Left ventricle myocardium inferior (tissue), 1 donor: ENCODE results near the gene DCDC1. TPM values are rescaled to one million over a fixed set of nuclear protein-coding genes. Genes with fewer than 3 reads are reported as not detected.

Source experiments
- DNase-seq: peaks from one replicate; pipeline ENCODE4 v3.0.0-alpha.2; 2020
- H3K27ac ChIP-seq: fragments of 200-600 bp; replicated peaks from 2 replicates; pipeline ENCODE4 v1.8.0; 2021
- H3K27me3 ChIP-seq: fragments of 200-600 bp; 2 replicates; pipeline ENCODE4 v1.8.0; 2021; ENCODE audit warnings: low read depth
- H3K36me3 ChIP-seq: fragments of 200-600 bp; 2 replicates; pipeline ENCODE4 v1.8.0; 2021
- H3K4me1 ChIP-seq: fragments of 200-600 bp; 2 replicates; pipeline ENCODE4 v1.8.0; 2021
- H3K4me3 ChIP-seq: fragments of 200-600 bp; 2 replicates; pipeline ENCODE4 v1.8.0; 2021; ENCODE audit warnings: mild to moderate bottlenecking, moderate library complexity
- H3K9me3 ChIP-seq: fragments of 200-600 bp; replicated peaks from 2 replicates; pipeline ENCODE4 v1.8.0; 2021
- CTCF ChIP-seq: fragments of 200-600 bp; IDR thresholded peaks from 2 replicates; pipeline ENCODE4 v1.8.0; 2021; ENCODE audit warnings: antibody characterized with exemption, mild to moderate bottlenecking, borderline replicate concordance
- intact Hi-C: fragments of 100-400 bp; cut with micrococcal nuclease; formaldehyde crosslinking; loops from one replicate; pipeline ENCODE4 v1.11.0; 2022
- total RNA-seq: library from RNA; stranded (reverse); fragmentation: NEBNext Ultra II Directional; extraction: Animal tissue kit (Norgen Biotek cat#: 25700); gene quantifications from one replicate; pipeline ENCODE4 v1.2.1, GENCODE V29; 2021
- donor health status: DM: no; HTN: yes; CAD: no; lungs with severe emphysema.

Gene DCDC1
- total RNA-seq, 1 donor from 2014 or later = not detected

DNA sequence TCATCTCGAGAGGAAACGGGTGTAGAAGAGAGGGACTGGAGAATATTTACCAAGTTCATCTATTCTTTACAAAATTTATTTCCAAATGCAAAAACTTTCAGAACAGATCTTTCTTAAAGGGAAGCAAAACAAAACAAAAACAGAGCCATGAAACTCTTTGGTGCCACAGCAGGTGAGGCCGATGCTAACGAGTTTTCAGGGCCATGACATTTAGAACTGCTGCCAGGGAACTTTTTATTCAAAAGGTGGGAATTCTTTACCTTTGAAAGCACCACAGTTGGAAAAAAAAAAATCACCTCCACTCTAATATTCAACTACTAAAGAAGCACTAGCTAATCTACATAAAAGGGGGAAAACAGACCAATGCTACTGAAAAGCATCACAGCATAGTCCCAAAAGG lies 230.1 kb downstream of the DCDC1 start:
- Histone ChIP-seq H3K27me3 (peaks cover 4% of the 10 kb centered on the region), H3K4me1 (no peaks in the 10 kb centered on the region), H3K4me3 (no peak overlapping the region), H3K27ac (no peak overlapping the region), H3K9me3 (no peaks in the 10 kb centered on the region), H3K36me3 (no peaks in the 10 kb centered on the region)
- intact Hi-C loops = no loop called here
- DNase-seq = no peak
- TF ChIP-seq CTCF = no peak

GRCh38 chr11:31132531-31133421 lies 236.8 kb downstream of the DCDC1 start:
- H3K36me3 ChIP-seq = no peaks in the 10 kb centered on the region
- no peaks in the 10 kb centered on the region for H3K9me3 ChIP-seq
- no peaks in the 10 kb centered on the region for H3K27me3 ChIP-seq
- no peak for DNase-seq
- intact Hi-C loops = no loop called here
- H3K4me1 ChIP-seq = no peaks in the 10 kb centered on the region
- no peak overlapping the region for H3K4me3 ChIP-seq
- no peak for TF ChIP-seq CTCF
- H3K27ac ChIP-seq = no peak overlapping the region

DNA sequence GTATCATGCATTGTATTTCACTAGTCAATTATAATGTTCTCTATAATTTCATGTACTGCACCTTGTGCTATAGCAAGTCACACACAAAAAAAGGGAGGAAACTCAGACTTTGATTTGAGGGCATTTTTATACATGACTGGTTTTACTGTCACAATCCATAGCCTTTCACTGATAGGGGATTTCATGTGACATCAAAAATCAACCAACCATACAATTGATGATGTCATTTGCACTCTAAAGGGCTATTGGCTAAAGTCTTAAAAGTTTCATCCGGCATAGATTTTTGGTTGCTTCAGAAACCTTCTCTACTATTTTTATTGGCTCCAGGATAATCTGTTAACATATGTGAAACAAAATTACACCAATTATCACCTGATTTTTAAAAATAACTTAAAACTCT lies 237.8 kb downstream of the DCDC1 start:
- Histone ChIP-seq H3K9me3 (no peaks in the 10 kb centered on the region), H3K36me3 (no peaks in the 10 kb centered on the region), H3K27me3 (no peaks in the 10 kb centered on the region), H3K4me1 (no peaks in the 10 kb centered on the region), H3K27ac (no peak overlapping the region), H3K4me3 (no peak overlapping the region)
- TF ChIP-seq CTCF = no peak
- DNase-seq = no peak
- intact Hi-C loops = no loop called here

- no peak overlapping the region for H3K4me3 ChIP-seq
- intact Hi-C loops = no loop called here
Measured at GRCh38 chr11:31127290-31127689, 242.2 kb downstream of the DCDC1 start.

DNA sequence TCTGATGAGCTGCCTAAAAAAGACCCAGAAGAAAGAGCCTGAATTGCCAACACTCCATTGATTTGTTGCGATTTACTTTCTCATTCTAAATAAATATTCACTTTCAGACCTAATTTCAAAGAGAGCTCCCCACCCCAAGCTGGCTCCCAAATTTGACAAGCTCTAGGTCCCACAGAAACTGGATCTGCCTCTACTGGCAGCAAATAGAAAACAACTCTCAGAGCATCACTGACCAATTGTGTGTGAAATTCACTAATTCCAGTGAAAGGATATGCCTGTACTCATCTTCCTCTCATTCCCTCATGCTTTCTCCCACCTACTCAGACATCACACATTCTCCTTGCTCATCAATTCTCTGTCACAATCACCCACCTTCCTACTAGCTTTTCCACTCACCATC lies 249.1 kb downstream of the DCDC1 start:
- intact Hi-C loops = no loop called here
- TF ChIP-seq CTCF = no peak
- no peak overlapping the region for H3K27ac ChIP-seq
- no peak for DNase-seq
- no peaks in the 10 kb centered on the region for H3K4me1 ChIP-seq
- H3K4me3 ChIP-seq = no peak overlapping the region
- H3K27me3 ChIP-seq = no peaks in the 10 kb centered on the region
- H3K36me3 ChIP-seq = no peaks in the 10 kb centered on the region
- peaks cover 21% of the 10 kb centered on the region for H3K9me3 ChIP-seq

More at GRCh38 chr11:31127290-31127689, 242.2 kb downstream of the DCDC1 start:
- Histone ChIP-seq H3K36me3 (no peaks in the 10 kb centered on the region), H3K9me3 (peaks cover 23% of the 10 kb centered on the region), H3K27ac (no peak overlapping the region), H3K27me3 (no peaks in the 10 kb centered on the region), H3K4me1 (no peaks in the 10 kb centered on the region)
- TF ChIP-seq CTCF = no peak
- DNase-seq = no peak
